Duodenal mucosa (tissue), 2 donors: ENCODE results near the gene MEIOSIN.
A peak's percentile ranks its signal among the peaks of the same experiment; 100 is the strongest.
"Not testable (repeated sequence)": the region's sequence is repeated elsewhere in the genome, so short reads cannot be mapped to it uniquely, and the experiment has no call there.

ENCODE experiments used
- H3K27ac ChIP-seq: one replicate; pipeline ENCODE4 v1.7.0; 2013; ENCODE audit warnings: low read depth, low read length
- H3K27me3 ChIP-seq, 2 donors: one replicate each; pipeline ENCODE4 v1.7.0; 2013; ENCODE audit warnings: low read length in 2 of 2, control low read depth in 1 of 2; ENCODE audit not compliant: insufficient read depth in 2 of 2, control insufficient read depth in 1 of 2
- H3K36me3 ChIP-seq, 2 donors: one replicate each; pipeline ENCODE4 v1.7.0; 2013; ENCODE audit warnings: low read length in 2 of 2, control low read depth in 1 of 2; ENCODE audit not compliant: insufficient read depth in 2 of 2, control insufficient read depth in 1 of 2
- H3K4me1 ChIP-seq, 2 donors: one replicate each; pipeline ENCODE4 v1.7.0; 2013; ENCODE audit warnings: low read length in 2 of 2, control low read depth in 1 of 2; ENCODE audit not compliant: insufficient read depth in 2 of 2, control insufficient read depth in 1 of 2
- H3K4me3 ChIP-seq, 2 donors: one replicate each; pipeline ENCODE4 v1.7.0; 2013; ENCODE audit warnings: low read length in 2 of 2, low read depth in 1 of 2
- H3K9ac ChIP-seq, 2 donors: one replicate each; pipeline ENCODE4 v1.7.0; 2013; ENCODE audit warnings: low read length in 2 of 2, low read depth in 1 of 2
- H3K9me3 ChIP-seq, 2 donors: one replicate each; pipeline ENCODE4 v1.7.0; 2013; ENCODE audit warnings: low read length in 2 of 2, control low read depth in 1 of 2; ENCODE audit not compliant: control insufficient read depth in 1 of 2

MEIOSIN gene

GRCh38 chr19:45733160-45733810 is at the start of gene MEIOSIN:
MEIOSIN (plus strand) TSS chr19:45733439; CDS start chr19:45735377, 1,938 bp downstream.
- Histone ChIP-seq H3K36me3 (no peaks in the 10 kb centered on the region), H3K4me1 (peaks cover 4 to 9% of the 10 kb centered on the region in 2 donors), H3K27ac (no peak within 1 kb of the TSS), H3K9ac (no peak within 1 kb of the TSS), H3K9me3 (no peaks in the 10 kb centered on the region), H3K27me3 (no peaks in the 10 kb centered on the region), H3K4me3 (no peak within 1 kb of the TSS)

- H3K4me1 ChIP-seq, H3K27ac ChIP-seq, H3K9me3 ChIP-seq, H3K4me3 ChIP-seq, H3K27me3 ChIP-seq, H3K9ac ChIP-seq: not testable (repeated sequence)
- peaks cover 24 to 36% of the 10 kb centered on the region in 2 donors for H3K36me3 ChIP-seq
Measured at GRCh38 chr19:45685045-45685444, 48.2 kb upstream of the MEIOSIN start.

GRCh38 chr19:45687599-45687998 is 45.6 kb upstream of the MEIOSIN start:
- Histone ChIP-seq H3K9ac (no peak overlapping the region), H3K36me3 (peaks cover 24 to 36% of the 10 kb centered on the region in 2 donors), H3K27me3 (no peaks in the 10 kb centered on the region), H3K4me3 (no peak overlapping the region), H3K27ac (no peak overlapping the region), H3K4me1 (peaks cover 0 to 9% of the 10 kb centered on the region in 2 donors), H3K9me3 (no peaks in the 10 kb centered on the region)

GRCh38 chr19:45691516-45692186 is 41.6 kb upstream of the MEIOSIN start, which contains the start of gene SNRPD2:
SNRPD2 (minus strand) TSS chr19:45691953; CDS start chr19:45691888, 65 bp downstream.
- peaks cover 5 to 16% of the 10 kb centered on the region in 2 donors for H3K4me1 ChIP-seq
- H3K9me3 ChIP-seq = no peaks in the 10 kb centered on the region
- H3K4me3 ChIP-seq = peak within 1 kb of the TSS; percentile 94 to 95
- H3K9ac ChIP-seq = peak within 1 kb of the TSS; percentile 92 to 94
- peak within 1 kb of the TSS; percentile 87 for H3K27ac ChIP-seq
- H3K27me3 ChIP-seq = no peaks in the 10 kb centered on the region
- peaks cover 11 to 27% of the 10 kb centered on the region in 2 donors for H3K36me3 ChIP-seq

- peaks cover 10 to 24% of the 10 kb centered on the region in 2 donors for H3K36me3 ChIP-seq
- peak within 1 kb of the TSS; percentile 87 for H3K27ac ChIP-seq
- H3K4me1 ChIP-seq = peaks cover 5 to 16% of the 10 kb centered on the region in 2 donors
- peak within 1 kb of the TSS; percentile 94 to 95 for H3K4me3 ChIP-seq
- no peaks in the 10 kb centered on the region for H3K27me3 ChIP-seq
- H3K9ac ChIP-seq = peak within 1 kb of the TSS; percentile 92 to 94
- no peaks in the 10 kb centered on the region for H3K9me3 ChIP-seq
Measured at GRCh38 chr19:45692187-45693105, 40.8 kb upstream of the MEIOSIN start, which contains the start of gene QPCTL. QPCTL (plus strand) TSS chr19:45692666; CDS start chr19:45692704, 38 bp downstream.

GRCh38 chr19:45693106-45693788 is 40.0 kb upstream of the MEIOSIN start:
- peaks cover 2 to 16% of the 10 kb centered on the region in 2 donors for H3K36me3 ChIP-seq
- H3K27ac ChIP-seq = peak overlapping the region; percentile 87
- H3K4me1 ChIP-seq = peaks cover 5 to 16% of the 10 kb centered on the region in 2 donors
- peak overlapping the region; percentile 94 to 95 for H3K4me3 ChIP-seq
- H3K9ac ChIP-seq = peak overlapping the region; percentile 92 to 94
- no peaks in the 10 kb centered on the region for H3K9me3 ChIP-seq
- no peaks in the 10 kb centered on the region for H3K27me3 ChIP-seq

- no peaks in the 10 kb centered on the region for H3K9me3 ChIP-seq
- peaks cover 0 to 25% of the 10 kb centered on the region in 2 donors for H3K36me3 ChIP-seq
- H3K4me1 ChIP-seq = no peaks in the 10 kb centered on the region
- H3K9ac ChIP-seq = no peak overlapping the region
- H3K27ac ChIP-seq = no peak overlapping the region
- H3K4me3 ChIP-seq = no peak overlapping the region
- no peaks in the 10 kb centered on the region for H3K27me3 ChIP-seq
Measured at GRCh38 chr19:45701676-45702075, 31.6 kb upstream of the MEIOSIN start.

- H3K9me3 ChIP-seq = no peaks in the 10 kb centered on the region
- no peak overlapping the region for H3K27ac ChIP-seq
- no peaks in the 10 kb centered on the region for H3K27me3 ChIP-seq
- H3K36me3 ChIP-seq = peaks cover 0 to 24% of the 10 kb centered on the region in 2 donors
- no peaks in the 10 kb centered on the region for H3K4me1 ChIP-seq
- H3K9ac ChIP-seq = no peak overlapping the region
- H3K4me3 ChIP-seq = no peak overlapping the region
Measured at GRCh38 chr19:45705115-45705514, 28.1 kb upstream of the MEIOSIN start.

GRCh38 chr19:45705710-45706415 is 27.4 kb upstream of the MEIOSIN start:
- H3K27me3 ChIP-seq = no peaks in the 10 kb centered on the region
- no peak overlapping the region for H3K4me3 ChIP-seq
- no peak overlapping the region for H3K27ac ChIP-seq
- no peaks in the 10 kb centered on the region for H3K4me1 ChIP-seq
- H3K9me3 ChIP-seq = no peaks in the 10 kb centered on the region
- H3K36me3 ChIP-seq = peaks cover 0 to 24% of the 10 kb centered on the region in 2 donors
- no peak overlapping the region for H3K9ac ChIP-seq
